ENCODE measurements around the gene PSMB10. TPM values are rescaled to one million over a fixed set of nuclear protein-coding genes. Genes with fewer than 3 reads are reported as not detected.

PSMB10 gene

Small RNAs within 50 kb of the gene (small RNA-seq; reads per million reads assigned to genes)
- gene NRN1L (ENCODE audit: low read depth), result not detected

All from mesenchymal stem cell (in vitro differentiated cells and primary cell).